Gastroesophageal sphincter (tissue), 4 donors: ENCODE measurements around the gene ALPI. TPM values are rescaled to one million over a fixed set of nuclear protein-coding genes. Genes with fewer than 3 reads are reported as not detected.

Source experiments
- ATAC-seq: fragments of 150-250 bp; one replicate; pipeline ENCODE4 v1.9.1; 2016; ENCODE audit warnings: mild to moderate bottlenecking, moderate library complexity
- H3K27ac ChIP-seq, 4 donors: fragments of 200-600 bp; sonication (generic) in 3 of 4; 1 replicate in 3 of 4; 2 replicates in 1 of 4; pipeline ENCODE4 v1.5.1; 2016 to 2019
- H3K27me3 ChIP-seq: fragments of 200-600 bp; sonication (generic); one replicate; pipeline ENCODE4 v1.5.1; 2019
- H3K36me3 ChIP-seq, 2 donors: fragments of 200-600 bp; sonication (generic); one replicate each; pipeline ENCODE4 v1.5.1; 2019; ENCODE audit warnings: control low read depth in 1 of 2
- H3K4me1 ChIP-seq, 3 donors: fragments of 200-600 bp; sonication (generic); 1 replicate in 2 of 3; 2 replicates in 1 of 3; pipeline ENCODE4 v1.5.1; 2016 to 2019; ENCODE audit warnings: control low read depth in 2 of 3
- H3K4me3 ChIP-seq, 2 donors: fragments of 200-600 bp; sonication (generic); one replicate each; pipeline ENCODE4 v1.5.1; 2019; ENCODE audit warnings: mild to moderate bottlenecking in 1 of 2, moderate library complexity in 1 of 2
- H3K9me3 ChIP-seq, 3 donors: fragments of 200-600 bp; sonication (generic); one replicate each; pipeline ENCODE4 v1.5.1; 2017 to 2019; ENCODE audit warnings: control low read depth in 2 of 3
- CTCF ChIP-seq, 4 experiments: fragments of 200-600 bp in 2 of 4; fragments of 450-650 bp in 2 of 4; sonication (generic) in 1 of 4; IDR thresholded peaks; one replicate each; pipeline ENCODE4 v1.5.1; 2017 to 2019; ENCODE audit warnings: antibody characterized with exemption in 4 of 4, mild to moderate bottlenecking in 2 of 4, moderate library complexity in 2 of 4
- EP300 ChIP-seq: sonication (generic); formaldehyde crosslinking; IDR thresholded peaks from one replicate; pipeline ENCODE4 v1.6.1; 2017; ENCODE audit warnings: antibody characterized with exemption, mild to moderate bottlenecking
- POLR2A ChIP-seq, 2 donors: fragments of 450-650 bp; IDR thresholded peaks; one replicate each; pipeline ENCODE4 v1.6.1; 2017; ENCODE audit warnings: antibody characterized with exemption in 2 of 2, mild to moderate bottlenecking in 2 of 2, moderate library complexity in 1 of 2
- POLR2AphosphoS5 ChIP-seq: sonication (generic); formaldehyde crosslinking; IDR thresholded peaks from one replicate; pipeline ENCODE4 v1.6.1; 2017; ENCODE audit warnings: antibody characterized with exemption
- WGBS, 2 donors: methylation state at CpG; one replicate each; pipeline ENCODE4 v1.1.5; 2018; ENCODE audit warnings: low coverage in 1 of 2; 5-methylcytosine and 5-hydroxymethylcytosine counted together
- total RNA-seq, 4 donors: library from RNA; depleted of rRNA; stranded (reverse); fragments of >200 nt; gene quantifications; one replicate each; pipeline ENCODE4 v1.1.0, GENCODE V29; 2016

The ALPI gene
- total RNA-seq, 4 donors from 2014 or later, result not detected

- peaks cover 88% of the 10 kb centered on the region for H3K27me3 ChIP-seq
Measured at GRCh38 chr2:232416521-232417470, 39.2 kb upstream of the ALPI start.

GRCh38 chr2:232417489-232417888 is 38.5 kb upstream of the ALPI start:
- no peaks in the 10 kb centered on the region for H3K36me3 ChIP-seq
- no peak for ATAC-seq
- H3K9me3 ChIP-seq, result peaks cover 0 to 12% (median 0%) of the 10 kb centered on the region in 3 donors
- peaks cover 0 to 29% (median 13%) of the 10 kb centered on the region in 3 donors for H3K4me1 ChIP-seq
- H3K27me3 ChIP-seq, result peaks cover 95% of the 10 kb centered on the region
- no peak overlapping the region for H3K27ac ChIP-seq
- no peak overlapping the region for H3K4me3 ChIP-seq
- TF ChIP-seq POLR2A (IDR thresholded peaks at IDR 0.05), result no peak
- no peak for TF ChIP-seq CTCF (IDR thresholded peaks at IDR 0.05)
- TF ChIP-seq EP300, result no peak
- TF ChIP-seq POLR2AphosphoS5, result no peak
- WGBS, 2 donors, result no CpG with 5 or more reads among the region's 5 CpGs

More at GRCh38 chr2:232416521-232417470, 39.2 kb upstream of the ALPI start:
- 100% methylated on average over 2 of the region's 17 CpGs; no CpG with 5 or more reads in 1 of the 2 donors for WGBS, 2 donors
- H3K9me3 ChIP-seq, result peaks cover 0 to 5% (median 0%) of the 10 kb centered on the region in 3 donors
- no peak overlapping the region for H3K4me3 ChIP-seq
- H3K36me3 ChIP-seq, result no peaks in the 10 kb centered on the region
- no peak for TF ChIP-seq EP300
- no peak for TF ChIP-seq CTCF (IDR thresholded peaks at IDR 0.05)
- no peak for TF ChIP-seq POLR2A (IDR thresholded peaks at IDR 0.05)
- TF ChIP-seq POLR2AphosphoS5, result no peak
- H3K4me1 ChIP-seq, result peaks cover 0 to 29% (median 13%) of the 10 kb centered on the region in 3 donors
- peak; percentile 18 for ATAC-seq
- H3K27ac ChIP-seq, result no peak overlapping the region

DNA sequence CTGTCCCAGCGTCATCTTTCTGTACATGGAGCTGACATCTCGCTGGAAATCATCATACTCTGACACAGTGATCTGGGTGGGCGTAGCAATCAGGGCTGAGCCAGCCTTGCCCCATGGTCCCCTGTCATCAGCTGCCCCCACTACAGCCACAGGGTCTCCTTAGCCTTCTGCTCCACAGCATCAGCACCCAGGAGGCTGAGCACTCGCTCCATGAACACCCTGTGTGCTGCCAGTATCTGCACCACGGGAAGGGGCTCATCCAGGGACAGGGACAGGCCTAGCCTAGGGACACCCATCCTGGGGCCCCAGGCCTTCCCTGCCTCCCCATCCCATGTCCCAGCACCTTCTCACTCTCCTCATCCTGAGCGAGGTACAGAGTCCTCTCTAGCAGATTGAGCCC is 37.9 kb upstream of the ALPI start:
- TF ChIP-seq POLR2AphosphoS5, result no peak
- no peak for TF ChIP-seq EP300
- TF ChIP-seq CTCF (IDR thresholded peaks at IDR 0.05), result no peak
- no peak for TF ChIP-seq POLR2A (IDR thresholded peaks at IDR 0.05)
- Histone ChIP-seq H3K4me3 (no peak overlapping the region), H3K36me3 (no peaks in the 10 kb centered on the region), H3K27ac (no peak overlapping the region), H3K4me1 (peaks cover 0 to 29% (median 13%) of the 10 kb centered on the region in 3 donors), H3K27me3 (peaks cover 96% of the 10 kb centered on the region), H3K9me3 (peaks cover 0 to 17% (median 0%) of the 10 kb centered on the region in 3 donors)
- 33% methylated on average over 1 of the region's 6 CpGs; no CpG with 5 or more reads in 1 of the 2 donors for WGBS, 2 donors
- ATAC-seq, result no peak

DNA sequence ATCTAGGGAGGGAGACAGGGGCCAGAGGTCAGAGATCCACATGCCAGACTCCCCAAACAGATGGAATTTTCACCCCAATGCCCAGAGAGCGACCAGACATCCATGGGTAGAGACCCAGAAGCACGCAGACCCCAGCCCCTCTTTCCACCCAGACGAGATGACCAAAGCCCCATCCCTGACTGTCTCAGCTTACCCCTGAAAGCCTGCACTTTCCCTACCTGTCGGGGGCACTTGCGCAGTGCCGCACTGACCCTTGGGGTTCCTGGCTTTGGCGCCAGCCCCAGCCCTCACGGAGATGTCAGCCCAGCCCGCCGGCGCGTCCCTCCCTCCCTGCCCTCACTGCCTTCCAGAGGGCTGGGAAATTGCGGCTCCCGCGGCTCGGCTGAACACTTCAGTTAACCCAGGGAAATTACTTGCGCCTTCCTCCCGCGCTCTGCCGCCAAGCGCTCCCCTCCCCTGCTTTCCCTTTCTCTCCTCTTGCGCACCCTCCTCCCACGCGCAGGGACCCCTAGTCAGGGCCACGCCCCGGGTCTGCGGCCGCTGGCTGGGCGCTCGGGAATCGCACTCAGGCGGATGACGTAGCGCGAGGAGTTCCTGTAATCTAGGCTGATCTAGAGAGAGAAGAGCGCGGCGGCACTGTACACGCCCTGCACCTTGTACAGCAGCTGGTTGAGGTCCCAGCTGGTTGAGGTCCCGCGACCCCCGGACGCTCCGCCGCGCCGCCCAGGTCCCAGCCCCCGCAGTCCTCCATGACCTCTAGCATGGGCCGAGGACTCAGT is 37.3 kb upstream of the ALPI start:
- ATAC-seq, result no peak
- Histone ChIP-seq H3K9me3 (peaks cover 0 to 17% (median 0%) of the 10 kb centered on the region in 3 donors), H3K27ac (no peak overlapping the region), H3K4me1 (peaks cover 0 to 29% (median 13%) of the 10 kb centered on the region in 3 donors), H3K36me3 (no peaks in the 10 kb centered on the region), H3K27me3 (peaks cover 94% of the 10 kb centered on the region), H3K4me3 (peak overlapping the region in 1 of 2 donors; percentile 40)
- 19% methylated on average over 6 of the region's 49 CpGs; no CpG with 5 or more reads in 1 of the 2 donors for WGBS, 2 donors
- TF ChIP-seq CTCF (IDR thresholded peaks at IDR 0.05), result no peak
- TF ChIP-seq EP300, result no peak
- no peak for TF ChIP-seq POLR2AphosphoS5
- no peak for TF ChIP-seq POLR2A (IDR thresholded peaks at IDR 0.05)
